Neural cell (in vitro differentiated cells): ENCODE measurements around the gene LRRC45.

Experiments
- CTCF ChIP-seq: fragments of 450-650 bp; IDR thresholded peaks from 2 replicates; pipeline ENCODE4 v1.5.1; 2014; ENCODE audit warnings: antibody characterized with exemption, mild to moderate bottlenecking, moderate library complexity; ENCODE audit not compliant: poor library complexity, severe bottlenecking
- EP300 ChIP-seq: fragments of 450-650 bp; conservative IDR thresholded peaks from 2 replicates; pipeline ENCODE4 v1.6.1; 2014; ENCODE audit warnings: antibody characterized with exemption, mild to moderate bottlenecking, moderate library complexity; ENCODE audit not compliant: poor library complexity, severe bottlenecking
- EZH2 ChIP-seq: fragments of 200-600, 300-800 bp; shearing (Covaris generic), sonication (generic); IDR thresholded peaks from 2 replicates; pipeline ENCODE4 v1.6.1; 2014; ENCODE audit warnings: antibody characterized with exemption, low read length, borderline replicate concordance, mild to moderate bottlenecking; ENCODE audit not compliant: insufficient read depth, poor library complexity, severe bottlenecking
- MXI1 ChIP-seq: fragments of 450-650 bp; conservative IDR thresholded peaks from 2 replicates; pipeline ENCODE4 v1.6.1; 2014; ENCODE audit warnings: antibody characterized with exemption, mild to moderate bottlenecking; ENCODE audit not compliant: poor library complexity, severe bottlenecking
- POLR2AphosphoS5 ChIP-seq: IDR thresholded peaks from 2 replicates; pipeline ENCODE4 v1.6.1; 2012
- RAD21 ChIP-seq: fragments of 450-650 bp; conservative IDR thresholded peaks from 2 replicates; pipeline ENCODE4 v1.6.1; 2014; ENCODE audit warnings: antibody characterized with exemption, mild to moderate bottlenecking, moderate library complexity
- SMC3 ChIP-seq: fragments of 450-650 bp; conservative IDR thresholded peaks from 2 replicates; pipeline ENCODE4 v1.6.1; 2014; ENCODE audit warnings: antibody characterized with exemption, mild to moderate bottlenecking, moderate library complexity; ENCODE audit not compliant: poor library complexity
- TF ChIP-seq, protein P1 (sequence below): IDR thresholded peaks from 2 replicates; pipeline ENCODE4 v1.6.1; 2012; ENCODE audit warnings: borderline replicate concordance

DNA sequence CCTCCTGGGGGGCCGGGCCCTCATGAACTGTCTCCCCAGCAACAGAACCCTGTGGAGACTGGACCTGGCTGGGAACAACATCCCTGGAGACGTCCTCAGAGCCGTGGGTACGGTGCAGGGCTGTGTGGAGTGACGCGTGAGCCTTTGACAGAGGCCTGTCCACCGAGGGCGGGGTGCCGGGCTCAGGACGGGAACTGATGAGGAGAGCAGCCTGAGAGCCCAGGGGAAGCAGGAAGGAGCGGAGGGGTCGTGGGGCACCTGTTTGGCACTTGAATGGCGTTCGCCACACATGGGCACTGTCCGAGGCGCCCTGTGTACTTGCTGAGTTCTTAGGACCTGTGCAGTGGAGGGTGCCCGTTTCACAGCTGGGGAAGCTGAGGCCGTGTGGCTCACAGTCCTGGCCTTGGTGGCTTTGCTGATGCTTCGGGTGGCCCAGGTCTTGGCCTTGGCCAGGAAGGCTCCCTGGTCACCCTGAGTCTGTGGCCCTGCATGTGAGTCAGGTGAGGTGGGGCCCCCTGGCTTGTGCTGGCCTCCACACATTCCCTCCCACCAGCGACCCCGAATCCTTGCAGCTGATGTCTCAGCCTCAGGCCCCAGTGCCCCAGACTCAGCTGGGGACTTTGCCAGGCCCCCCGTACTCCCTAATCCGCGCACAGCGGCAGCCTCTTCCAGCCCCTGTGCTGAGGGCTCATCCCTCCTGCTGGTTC is 2.4 kb downstream of the LRRC45 start:
- TF ChIP-seq CTCF, result no peak
- TF ChIP-seq RAD21, result no peak
- no peak for TF ChIP-seq EP300
- TF ChIP-seq POLR2AphosphoS5, result no peak
- no peak for TF ChIP-seq EZH2
- no peak for TF ChIP-seq MXI1
- TF ChIP-seq, protein P1, sequence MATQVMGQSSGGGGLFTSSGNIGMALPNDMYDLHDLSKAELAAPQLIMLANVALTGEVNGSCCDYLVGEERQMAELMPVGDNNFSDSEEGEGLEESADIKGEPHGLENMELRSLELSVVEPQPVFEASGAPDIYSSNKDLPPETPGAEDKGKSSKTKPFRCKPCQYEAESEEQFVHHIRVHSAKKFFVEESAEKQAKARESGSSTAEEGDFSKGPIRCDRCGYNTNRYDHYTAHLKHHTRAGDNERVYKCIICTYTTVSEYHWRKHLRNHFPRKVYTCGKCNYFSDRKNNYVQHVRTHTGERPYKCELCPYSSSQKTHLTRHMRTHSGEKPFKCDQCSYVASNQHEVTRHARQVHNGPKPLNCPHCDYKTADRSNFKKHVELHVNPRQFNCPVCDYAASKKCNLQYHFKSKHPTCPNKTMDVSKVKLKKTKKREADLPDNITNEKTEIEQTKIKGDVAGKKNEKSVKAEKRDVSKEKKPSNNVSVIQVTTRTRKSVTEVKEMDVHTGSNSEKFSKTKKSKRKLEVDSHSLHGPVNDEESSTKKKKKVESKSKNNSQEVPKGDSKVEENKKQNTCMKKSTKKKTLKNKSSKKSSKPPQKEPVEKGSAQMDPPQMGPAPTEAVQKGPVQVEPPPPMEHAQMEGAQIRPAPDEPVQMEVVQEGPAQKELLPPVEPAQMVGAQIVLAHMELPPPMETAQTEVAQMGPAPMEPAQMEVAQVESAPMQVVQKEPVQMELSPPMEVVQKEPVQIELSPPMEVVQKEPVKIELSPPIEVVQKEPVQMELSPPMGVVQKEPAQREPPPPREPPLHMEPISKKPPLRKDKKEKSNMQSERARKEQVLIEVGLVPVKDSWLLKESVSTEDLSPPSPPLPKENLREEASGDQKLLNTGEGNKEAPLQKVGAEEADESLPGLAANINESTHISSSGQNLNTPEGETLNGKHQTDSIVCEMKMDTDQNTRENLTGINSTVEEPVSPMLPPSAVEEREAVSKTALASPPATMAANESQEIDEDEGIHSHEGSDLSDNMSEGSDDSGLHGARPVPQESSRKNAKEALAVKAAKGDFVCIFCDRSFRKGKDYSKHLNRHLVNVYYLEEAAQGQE, result no peak
- TF ChIP-seq SMC3, result no peak
